KBM-7 (cell line): ENCODE data around the gene U2SURP.
"Not testable (repeated sequence)": the region's sequence is repeated elsewhere in the genome, so short reads cannot be mapped to it uniquely, and the experiment has no call there.

Source experiments
- DNase-seq: peaks from one replicate; pipeline ENCODE4 v3.0.0-alpha.2; 2015
- in situ Hi-C: fragments of 300-500 bp; cut with MboI; formaldehyde crosslinking; loops from 2 replicates; pipeline ENCODE4 v1.14.3; 2020; ENCODE audit warnings: low sequenced_read_pairs, low pct_unique_long_range_greater_than_20kb, mixed read lengths

U2SURP gene

DNA sequence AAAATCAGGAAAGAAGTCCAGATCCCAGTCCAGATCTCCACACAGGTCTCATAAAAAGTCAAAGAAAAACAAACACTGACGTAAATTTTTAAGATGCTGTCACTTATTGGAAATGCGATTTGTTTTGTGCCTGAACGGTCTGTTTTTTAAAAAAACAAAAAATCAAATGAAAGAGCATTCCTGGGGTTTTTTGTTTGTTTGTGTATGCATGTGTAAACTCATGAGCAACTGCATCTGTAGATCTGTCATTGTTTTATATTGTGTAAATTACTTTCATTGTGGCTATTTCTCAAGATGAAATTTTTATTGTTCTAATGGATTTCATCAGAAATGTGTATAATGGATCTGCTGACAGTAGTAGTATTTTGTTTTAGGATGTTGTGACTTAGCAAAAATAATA, 55.0 kb downstream of the U2SURP start:
- in situ Hi-C loops = no loop called here
- no peak for DNase-seq

DNA sequence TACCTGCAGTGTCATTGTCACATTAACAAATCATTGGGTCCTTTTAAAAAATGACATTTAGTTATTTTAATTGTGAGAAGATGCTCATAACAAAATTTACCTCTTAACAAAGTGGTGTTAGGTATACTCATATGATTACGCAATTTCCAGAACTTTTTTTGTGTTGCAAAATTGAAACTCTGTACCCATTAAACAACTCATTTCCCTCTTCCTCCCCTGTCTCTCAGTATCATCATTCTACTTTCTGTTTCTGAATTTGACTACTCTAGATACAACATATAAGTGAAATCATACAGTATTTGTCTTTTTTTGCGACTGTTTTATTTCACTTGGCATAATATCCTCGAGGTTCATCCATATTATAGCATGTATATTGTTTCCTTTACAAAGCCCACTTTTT, 59.5 kb downstream of the U2SURP start:
- in situ Hi-C loops = no loop called here
- DNase-seq = no peak

GRCh38 chr3:143063018-143063417, 61.6 kb downstream of the U2SURP start:
- no peak for DNase-seq

GRCh38 chr3:143064777-143065176, 63.4 kb downstream of the U2SURP start:
- DNase-seq = no peak
- in situ Hi-C loops = no loop called here

More at GRCh38 chr3:143063018-143063417, 61.6 kb downstream of the U2SURP start:
- in situ Hi-C loops = no loop called here

DNA sequence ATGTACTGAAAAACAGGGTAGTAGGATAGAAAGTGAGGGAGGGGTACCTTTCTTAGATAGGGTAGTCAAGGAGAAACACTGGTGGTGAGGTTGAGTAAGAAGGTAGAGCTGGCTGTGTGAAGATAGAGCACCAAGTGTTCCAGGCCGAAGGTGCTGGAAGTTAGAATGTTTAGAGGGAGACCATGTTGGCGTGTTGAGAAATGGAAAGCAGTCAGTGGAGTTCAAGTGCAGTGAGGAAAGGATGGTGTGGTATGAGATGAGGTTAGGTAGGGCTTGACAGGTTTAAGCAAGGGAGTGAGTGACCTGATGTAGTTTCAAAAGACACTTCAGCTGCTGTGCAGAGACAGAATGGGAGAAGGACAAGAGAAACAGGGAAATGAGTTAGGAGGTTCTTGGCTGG, 64.0 kb downstream of the U2SURP start:
- no peak for DNase-seq
- in situ Hi-C loops = no loop called here

DNA sequence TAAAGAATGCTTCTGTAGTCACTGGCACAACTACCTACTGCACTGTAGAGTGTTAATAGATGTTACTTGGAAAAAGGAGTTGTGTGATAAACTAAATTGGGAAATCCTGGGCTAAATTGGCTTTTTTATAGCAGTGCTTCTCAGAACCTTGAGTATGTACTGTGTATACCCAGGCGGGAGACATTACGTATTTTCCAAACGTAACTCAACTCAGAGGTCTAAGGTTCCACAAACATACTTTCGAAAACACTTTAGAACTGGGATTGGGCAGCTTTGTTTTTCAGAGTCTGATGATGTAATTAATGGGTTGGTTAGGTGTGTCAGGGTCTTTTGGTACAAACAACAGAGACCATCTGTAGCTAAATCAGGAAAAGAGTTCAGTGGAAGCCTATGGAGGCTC, 64.7 kb downstream of the U2SURP start:
- in situ Hi-C loops = no loop called here
- no peak for DNase-seq

DNA sequence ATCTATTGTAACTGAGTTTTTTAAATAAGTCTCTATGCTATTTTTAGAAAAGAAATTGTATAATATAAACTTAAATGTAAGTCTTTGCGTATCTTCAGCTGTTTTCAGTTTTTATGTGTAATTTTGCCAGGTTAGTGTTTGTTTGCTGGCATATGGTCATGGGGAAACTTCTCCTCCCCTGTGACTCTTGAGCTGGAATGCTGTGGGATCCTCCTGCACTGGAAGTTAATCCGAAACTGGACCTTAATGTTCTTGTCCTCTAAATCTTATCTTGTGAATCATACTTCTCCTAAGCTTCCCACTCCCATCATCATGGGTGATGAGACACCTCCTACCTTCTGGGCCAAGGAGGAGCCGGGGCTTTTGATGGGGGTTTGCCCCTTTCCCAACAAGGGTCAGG, 65.8 kb downstream of the U2SURP start:
- in situ Hi-C loops = no loop called here
- no peak for DNase-seq

DNA sequence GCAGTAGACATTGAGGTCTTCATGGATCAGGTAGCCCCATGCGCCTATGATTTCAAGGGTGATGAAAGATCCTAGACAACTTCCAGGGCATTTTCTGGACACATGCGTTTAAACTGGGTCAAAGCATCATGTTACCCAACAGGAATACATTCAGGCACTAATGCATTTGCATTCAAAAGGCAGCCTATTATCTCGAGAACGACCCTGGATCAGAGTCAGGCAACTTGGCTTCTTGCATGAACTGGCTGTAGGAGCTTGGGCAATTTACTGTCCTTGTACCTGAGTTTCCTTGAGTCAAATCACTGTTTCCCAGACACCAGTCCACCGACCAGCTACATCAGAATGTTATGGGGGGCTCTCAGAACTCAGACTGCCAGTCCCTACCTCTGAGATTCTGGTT, 66.7 kb downstream of the U2SURP start:
- DNase-seq = no peak
- in situ Hi-C loops = no loop called here

DNA sequence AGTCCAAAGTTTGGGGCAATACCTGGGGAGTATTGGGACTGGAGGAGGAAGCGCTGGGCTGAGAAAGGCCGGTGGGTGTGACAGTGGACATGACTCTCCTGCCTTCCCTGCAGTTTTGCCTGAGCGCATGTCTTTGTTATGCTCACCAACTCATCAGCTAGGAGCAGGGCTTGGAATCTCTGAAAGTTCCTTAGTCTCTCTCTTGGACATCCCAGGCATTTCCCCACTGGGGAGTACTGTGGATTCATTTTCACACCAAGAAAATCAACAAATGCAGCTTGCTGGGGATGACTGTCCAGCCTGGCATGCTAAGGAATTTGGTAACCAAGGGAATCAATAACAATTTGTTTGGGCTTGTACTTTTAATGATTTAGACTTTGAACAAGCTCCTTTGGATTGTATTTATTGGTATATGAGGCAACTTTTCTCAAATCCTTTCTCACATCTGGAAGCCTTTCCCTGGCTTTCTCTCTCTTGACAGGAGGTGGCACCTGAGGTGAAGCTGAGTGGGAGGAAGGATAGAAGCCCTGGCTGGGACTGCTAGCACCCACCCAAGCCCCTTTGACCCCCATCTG, 69.7 kb downstream of the U2SURP start:
- in situ Hi-C loops = no loop called here
- DNase-seq = no peak

- in situ Hi-C loops = no loop called here
- no peak for DNase-seq
Measured at GRCh38 chr3:143071776-143072175, 70.4 kb downstream of the U2SURP start.

GRCh38 chr3:143072298-143073020, 71.1 kb downstream of the U2SURP start:
- in situ Hi-C loops, DNase-seq: not testable (repeated sequence)

- in situ Hi-C loops = not testable (repeated sequence)
Measured at GRCh38 chr3:143073541-143073940, 72.2 kb downstream of the U2SURP start.

GRCh38 chr3:143073983-143074382, 72.6 kb downstream of the U2SURP start:
- in situ Hi-C loops, DNase-seq: not testable (repeated sequence)

More at GRCh38 chr3:143073541-143073940, 72.2 kb downstream of the U2SURP start:
- DNase-seq = not testable (repeated sequence)

DNA sequence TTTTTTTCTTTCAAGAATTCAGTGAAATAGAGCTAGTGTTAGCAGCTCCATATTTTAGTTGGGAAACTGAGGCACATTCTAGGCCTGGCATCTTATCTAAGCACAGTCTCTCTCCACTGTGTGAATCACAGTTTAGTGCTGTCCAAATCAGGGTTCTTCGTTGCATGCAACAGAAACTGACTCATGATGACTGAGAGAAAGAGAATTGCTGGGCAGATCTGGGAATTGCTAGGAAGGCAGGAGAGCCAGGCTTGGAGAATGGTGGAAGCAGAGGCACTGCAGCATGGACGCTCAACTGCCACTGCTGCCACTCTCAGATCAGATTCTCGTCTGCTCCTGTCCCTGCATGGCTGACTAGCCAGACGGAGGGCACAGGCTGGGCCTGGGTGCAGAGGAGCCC, 77.5 kb downstream of the U2SURP start:
- no peak for DNase-seq
- in situ Hi-C loops = no loop called here

GRCh38 chr3:143080196-143080595, 78.8 kb downstream of the U2SURP start:
- in situ Hi-C loops = no loop called here

GRCh38 chr3:143081365-143081764, 80.0 kb downstream of the U2SURP start:
- no peak for DNase-seq
- in situ Hi-C loops = no loop called here

More at GRCh38 chr3:143080196-143080595, 78.8 kb downstream of the U2SURP start:
- DNase-seq = no peak

- in situ Hi-C loops = no loop called here
- DNase-seq = peak; percentile 34
Measured at GRCh38 chr3:143081844-143082778, 80.7 kb downstream of the U2SURP start.

DNA sequence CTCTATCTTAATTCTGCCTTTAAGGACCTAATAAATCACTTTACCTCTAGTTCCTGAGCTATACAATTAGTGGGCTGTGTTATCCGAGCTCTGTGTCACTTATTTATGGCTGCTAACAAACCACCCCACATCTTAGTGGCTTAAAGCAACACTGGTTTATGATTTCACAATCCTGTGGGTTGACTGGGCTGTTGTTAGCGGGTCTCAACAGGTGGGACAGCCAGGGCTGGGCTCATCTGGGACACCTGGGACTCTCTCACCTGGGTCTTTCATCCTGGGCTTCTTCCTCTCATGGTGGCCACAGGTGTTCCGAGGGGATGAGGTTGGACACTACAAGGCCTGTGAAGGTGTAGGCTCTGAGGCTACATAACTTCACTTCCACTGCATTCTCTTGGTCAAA, 82.4 kb downstream of the U2SURP start:
- in situ Hi-C loops = no loop called here
- no peak for DNase-seq

GRCh38 chr3:143084856-143085731, 83.7 kb downstream of the U2SURP start:
- DNase-seq = peak; percentile 50
- in situ Hi-C loops = no loop called here
